ENCODE measurements around the gene CCNF.

The CCNF gene

DNA sequence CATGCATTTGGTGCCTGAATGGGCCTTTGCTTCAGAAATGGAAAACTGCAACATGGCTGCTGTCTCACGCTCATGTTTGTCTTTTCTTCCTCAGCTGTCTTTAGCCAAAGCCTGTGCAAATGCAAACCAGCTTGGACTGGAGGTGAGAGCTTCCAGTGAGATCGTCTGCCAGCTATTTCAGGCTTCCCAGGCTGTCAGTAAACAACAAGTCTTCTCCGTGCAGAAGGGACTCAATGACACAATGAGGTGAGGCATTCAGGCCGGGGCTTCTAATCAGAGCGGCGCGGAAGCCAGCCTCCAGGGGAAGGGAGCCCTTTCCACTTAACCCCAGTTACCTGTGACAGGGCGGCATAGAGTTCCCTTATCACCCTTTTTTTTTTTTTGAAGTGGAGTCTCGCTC is 14.3 kb downstream of the CCNF start:
- H3K4me3 ChIP-seq (ENCODE audit: low read depth, low read length), result no peak overlapping the region
- H3K27me3 ChIP-seq (ENCODE audit: insufficient read depth, low read length), result no peaks in the 10 kb centered on the region
- H3K79me2 ChIP-seq (ENCODE audit: control insufficient read depth, insufficient read depth, low read length, unreplicated experiment), result no peaks in the 10 kb centered on the region
- H2AFZ ChIP-seq (ENCODE audit: low read length, unreplicated experiment), result no peak overlapping the region
- no peak overlapping the region for H3K27ac ChIP-seq (ENCODE audit: low read depth, low read length)
- peaks cover 13% of the 10 kb centered on the region for H3K4me1 ChIP-seq (ENCODE audit: control insufficient read depth, insufficient read depth, low read length, unreplicated experiment)
- peaks cover 24% of the 10 kb centered on the region; the same call in 1 of the 2 replicates for H3K36me3 ChIP-seq (ENCODE audit: insufficient read depth, low read length)

DNA sequence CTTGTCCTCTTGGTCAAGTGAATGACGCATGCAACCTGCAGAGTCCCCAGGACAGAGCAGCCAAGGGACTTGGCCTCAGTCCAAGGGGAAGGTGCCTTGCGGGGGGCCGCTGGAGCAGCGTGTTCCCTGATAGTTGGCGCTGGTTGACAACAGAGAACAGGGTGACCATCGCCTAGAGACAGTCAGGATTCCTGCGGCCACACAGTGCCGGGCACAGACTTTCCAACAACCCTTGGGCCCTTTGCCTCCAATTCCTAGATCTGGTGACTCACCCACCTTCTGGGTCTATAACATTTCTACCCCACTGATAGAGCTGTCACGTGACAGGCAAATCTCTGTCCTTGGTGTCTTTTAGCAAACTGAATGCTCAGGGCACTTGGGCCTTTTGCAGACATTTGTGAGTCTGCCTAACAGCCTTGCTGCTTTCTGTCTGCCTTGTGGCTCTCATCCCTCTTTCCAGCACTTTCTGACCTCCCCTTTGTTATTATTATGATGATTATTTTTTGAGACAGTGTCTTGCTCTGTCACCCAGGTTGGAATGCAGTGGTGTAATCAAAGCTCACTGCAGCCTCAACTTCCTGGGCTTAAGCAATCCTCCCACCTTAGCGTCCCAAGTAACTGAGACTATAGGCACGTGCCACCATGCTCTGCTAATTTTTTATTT is 18.8 kb downstream of the CCNF start:
- H3K36me3 ChIP-seq (ENCODE audit: insufficient read depth, low read length), result peaks cover 22% of the 10 kb centered on the region; the same call in 1 of the 2 replicates
- no peak overlapping the region for H3K27ac ChIP-seq (ENCODE audit: low read depth, low read length)
- no peaks in the 10 kb centered on the region for H3K27me3 ChIP-seq (ENCODE audit: insufficient read depth, low read length)
- no peak overlapping the region for H3K4me3 ChIP-seq (ENCODE audit: low read depth, low read length)
- no peak overlapping the region for H2AFZ ChIP-seq (ENCODE audit: low read length, unreplicated experiment)
- peaks cover 13% of the 10 kb centered on the region for H3K4me1 ChIP-seq (ENCODE audit: control insufficient read depth, insufficient read depth, low read length, unreplicated experiment)
- H3K79me2 ChIP-seq (ENCODE audit: control insufficient read depth, insufficient read depth, low read length, unreplicated experiment), result no peaks in the 10 kb centered on the region

DNA sequence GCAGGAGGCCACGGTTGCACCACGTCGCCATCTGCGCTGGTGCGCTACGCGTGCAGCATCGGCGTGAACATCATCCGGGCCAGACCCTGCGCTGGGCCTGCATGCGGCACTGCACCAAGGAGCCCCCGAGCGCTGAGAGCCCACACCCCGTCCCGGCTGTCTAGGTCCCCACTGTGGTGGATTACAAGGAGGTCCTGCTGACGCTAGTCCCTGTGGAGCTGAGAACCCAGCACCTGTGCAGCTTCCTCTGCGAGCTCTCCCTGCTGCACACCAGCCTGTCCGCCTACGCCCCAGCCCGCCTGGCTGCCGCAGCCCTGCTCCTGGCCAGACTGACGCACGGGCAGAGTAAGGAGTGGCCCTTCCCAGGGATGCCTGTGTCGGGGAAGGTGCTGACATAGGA is 19.9 kb downstream of the CCNF start:
- H3K4me3 ChIP-seq (ENCODE audit: low read depth, low read length), result no peak overlapping the region
- no peak overlapping the region for H3K27ac ChIP-seq (ENCODE audit: low read depth, low read length)
- no peak overlapping the region for H2AFZ ChIP-seq (ENCODE audit: low read length, unreplicated experiment)
- no peaks in the 10 kb centered on the region for H3K27me3 ChIP-seq (ENCODE audit: insufficient read depth, low read length)
- H3K79me2 ChIP-seq (ENCODE audit: control insufficient read depth, insufficient read depth, low read length, unreplicated experiment), result no peaks in the 10 kb centered on the region
- H3K36me3 ChIP-seq (ENCODE audit: insufficient read depth, low read length), result peaks cover 21% of the 10 kb centered on the region; the same call in 1 of the 2 replicates
- peaks cover 13% of the 10 kb centered on the region for H3K4me1 ChIP-seq (ENCODE audit: control insufficient read depth, insufficient read depth, low read length, unreplicated experiment)

DNA sequence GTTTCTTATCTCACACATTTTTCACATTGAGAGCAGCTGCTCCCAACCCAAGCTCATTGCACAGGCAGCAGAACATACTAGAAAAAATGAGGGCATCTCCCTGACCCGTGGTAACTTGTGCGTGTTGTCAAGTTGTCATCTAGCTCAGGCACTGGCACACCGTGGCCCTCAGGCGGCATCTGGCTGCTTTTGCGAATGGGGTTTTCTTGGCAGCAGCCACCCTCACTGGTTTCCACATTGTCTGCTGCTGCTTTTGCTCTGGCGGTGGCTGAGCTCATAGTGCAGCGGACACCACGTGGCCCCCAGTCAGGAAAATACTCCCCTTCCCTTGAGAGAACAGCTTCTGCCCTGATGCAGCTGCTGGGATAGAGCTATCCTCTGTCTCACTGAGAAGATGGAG is 21.3 kb downstream of the CCNF start:
- Histone ChIP-seq H3K4me3 (ENCODE audit: low read depth, low read length) (no peak overlapping the region), H3K79me2 (ENCODE audit: control insufficient read depth, insufficient read depth, low read length, unreplicated experiment) (no peaks in the 10 kb centered on the region), H3K27me3 (ENCODE audit: insufficient read depth, low read length) (no peaks in the 10 kb centered on the region), H3K27ac (ENCODE audit: low read depth, low read length) (no peak overlapping the region), H3K36me3 (ENCODE audit: insufficient read depth, low read length) (peaks cover 19% of the 10 kb centered on the region; the same call in 1 of the 2 replicates), H3K4me1 (ENCODE audit: control insufficient read depth, insufficient read depth, low read length, unreplicated experiment) (peaks cover 13% of the 10 kb centered on the region), H2AFZ (ENCODE audit: low read length, unreplicated experiment) (no peak overlapping the region)

DNA sequence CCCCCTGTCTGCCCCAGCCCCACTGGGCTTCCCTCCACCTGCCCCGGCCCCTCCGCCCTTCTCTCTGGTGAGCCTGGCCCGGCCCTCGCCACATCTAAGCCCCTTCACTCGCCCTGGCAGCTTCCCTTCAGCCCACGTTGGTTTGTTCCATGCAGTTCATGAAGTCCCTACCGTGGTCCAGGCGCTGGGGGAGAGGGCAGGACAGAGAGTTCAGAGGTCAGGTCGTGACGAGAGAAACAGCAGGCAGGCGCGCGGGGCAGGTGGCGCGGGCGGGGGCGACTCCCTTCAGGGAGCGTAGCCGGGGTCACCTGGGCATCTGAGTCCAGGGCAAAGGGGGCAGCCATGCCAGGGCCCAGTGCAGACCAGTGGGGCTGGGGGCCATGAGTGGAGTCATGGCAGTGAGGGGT is 21.7 kb downstream of the CCNF start:
- Histone ChIP-seq H3K4me3 (ENCODE audit: low read depth, low read length) (no peak overlapping the region), H3K79me2 (ENCODE audit: control insufficient read depth, insufficient read depth, low read length, unreplicated experiment) (no peaks in the 10 kb centered on the region), H3K4me1 (ENCODE audit: control insufficient read depth, insufficient read depth, low read length, unreplicated experiment) (peaks cover 13% of the 10 kb centered on the region), H3K27ac (ENCODE audit: low read depth, low read length) (no peak overlapping the region), H3K36me3 (ENCODE audit: insufficient read depth, low read length) (peaks cover 19% of the 10 kb centered on the region; the same call in 1 of the 2 replicates), H2AFZ (ENCODE audit: low read length, unreplicated experiment) (no peak overlapping the region), H3K27me3 (ENCODE audit: insufficient read depth, low read length) (no peaks in the 10 kb centered on the region)

DNA sequence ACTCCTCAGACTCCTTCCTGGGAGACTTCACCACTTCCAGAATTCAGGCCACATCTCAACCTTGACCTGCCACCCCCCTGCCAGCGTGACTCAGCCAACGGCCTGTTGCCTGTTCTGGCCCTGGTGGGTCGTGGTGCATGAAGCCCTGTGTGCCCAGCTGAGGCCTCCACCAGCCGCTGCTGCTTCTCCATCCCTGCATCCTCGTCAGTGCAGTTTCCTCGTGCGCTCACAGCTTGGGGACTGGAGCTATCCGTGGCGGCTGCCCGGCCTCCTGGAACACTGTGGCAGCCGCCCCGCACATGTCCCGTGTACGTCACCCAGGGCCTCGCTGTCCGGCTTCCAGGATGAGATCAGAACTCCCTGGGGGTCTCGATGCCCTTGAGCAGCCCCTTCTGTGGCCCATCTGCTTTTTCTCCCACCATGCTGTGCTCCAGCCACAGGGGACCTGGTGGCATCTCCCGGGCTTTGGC is 22.6 kb downstream of the CCNF start:
- Histone ChIP-seq H3K4me3 (ENCODE audit: low read depth, low read length) (no peak overlapping the region), H3K36me3 (ENCODE audit: insufficient read depth, low read length) (peaks cover 13% of the 10 kb centered on the region; the same call in 1 of the 2 replicates), H3K27me3 (ENCODE audit: insufficient read depth, low read length) (no peaks in the 10 kb centered on the region), H3K27ac (ENCODE audit: low read depth, low read length) (no peak overlapping the region), H3K79me2 (ENCODE audit: control insufficient read depth, insufficient read depth, low read length, unreplicated experiment) (no peaks in the 10 kb centered on the region), H3K4me1 (ENCODE audit: control insufficient read depth, insufficient read depth, low read length, unreplicated experiment) (peaks cover 12% of the 10 kb centered on the region), H2AFZ (ENCODE audit: low read length, unreplicated experiment) (no peak overlapping the region)

DNA sequence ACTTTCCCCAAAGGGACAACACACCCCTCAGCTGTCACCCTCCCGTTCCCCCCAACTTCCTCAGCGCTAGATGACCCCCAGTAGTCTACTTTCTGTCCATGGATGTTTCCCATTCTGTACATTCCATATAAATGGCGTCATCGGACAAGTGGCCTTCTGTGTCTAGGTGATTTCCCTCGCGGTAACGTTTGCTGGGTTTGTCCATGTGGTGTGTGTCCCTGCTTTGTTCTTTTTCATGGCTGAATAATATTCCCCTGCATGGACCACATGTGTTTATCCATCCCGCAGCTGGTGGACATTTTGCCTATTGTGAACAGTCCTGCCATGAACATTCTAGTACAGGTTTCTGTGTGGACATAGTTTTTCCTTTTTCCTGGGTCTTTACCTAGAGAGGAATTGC is 23.4 kb downstream of the CCNF start:
- Histone ChIP-seq H3K27me3 (ENCODE audit: insufficient read depth, low read length) (no peaks in the 10 kb centered on the region), H3K79me2 (ENCODE audit: control insufficient read depth, insufficient read depth, low read length, unreplicated experiment) (no peaks in the 10 kb centered on the region), H3K36me3 (ENCODE audit: insufficient read depth, low read length) (peaks cover 12% of the 10 kb centered on the region; the same call in 1 of the 2 replicates), H3K27ac (ENCODE audit: low read depth, low read length) (no peak overlapping the region), H3K4me3 (ENCODE audit: low read depth, low read length) (no peak overlapping the region), H2AFZ (ENCODE audit: low read length, unreplicated experiment) (no peak overlapping the region), H3K4me1 (ENCODE audit: control insufficient read depth, insufficient read depth, low read length, unreplicated experiment) (peaks cover 8% of the 10 kb centered on the region)

DNA sequence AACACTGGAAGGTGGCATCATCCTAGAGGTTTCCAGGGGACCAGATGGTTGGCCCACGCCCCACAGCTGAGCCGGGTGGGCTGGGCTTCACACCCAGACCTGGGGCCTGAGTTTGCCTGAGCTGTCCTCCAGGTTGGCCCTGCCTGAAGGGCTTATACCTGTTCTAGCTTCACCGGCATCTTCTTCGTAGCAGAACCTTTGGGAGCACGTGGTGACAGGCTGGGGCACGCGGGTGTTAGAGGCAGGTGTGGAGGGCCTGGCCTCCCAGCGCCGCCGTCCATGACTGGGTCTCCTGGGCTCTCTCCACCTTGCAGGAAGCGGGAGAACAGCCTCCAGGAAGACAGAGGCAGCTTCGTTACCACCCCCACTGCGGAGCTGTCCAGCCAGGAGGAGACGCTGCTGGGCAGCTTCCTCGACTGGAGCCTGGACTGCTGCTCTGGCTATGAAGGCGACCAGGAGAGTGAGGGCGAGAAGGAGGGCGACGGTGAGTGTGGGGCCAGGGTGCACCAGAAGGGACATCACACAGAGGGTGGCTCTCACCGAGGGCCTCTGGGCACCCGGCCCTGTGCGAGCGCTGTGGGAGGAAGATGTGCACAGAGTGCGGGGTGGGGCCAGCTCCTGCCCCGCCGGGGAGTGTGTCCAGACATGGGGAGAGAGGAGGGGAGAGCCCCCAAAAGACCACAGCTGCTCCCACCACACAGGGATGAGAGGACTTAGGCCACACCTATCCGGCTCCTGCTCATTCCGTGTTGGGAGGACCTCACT is 26.0 kb downstream of the CCNF start:
- Histone ChIP-seq H3K79me2 (ENCODE audit: control insufficient read depth, insufficient read depth, low read length, unreplicated experiment) (peaks cover under 1% of the 10 kb centered on the region), H3K36me3 (ENCODE audit: insufficient read depth, low read length) (peaks cover 12% of the 10 kb centered on the region; the same call in 1 of the 2 replicates), H2AFZ (ENCODE audit: low read length, unreplicated experiment) (no peak overlapping the region), H3K27ac (ENCODE audit: low read depth, low read length) (no peak overlapping the region), H3K27me3 (ENCODE audit: insufficient read depth, low read length) (no peaks in the 10 kb centered on the region), H3K4me3 (ENCODE audit: low read depth, low read length) (no peak overlapping the region), H3K4me1 (ENCODE audit: control insufficient read depth, insufficient read depth, low read length, unreplicated experiment) (no peaks in the 10 kb centered on the region)

DNA sequence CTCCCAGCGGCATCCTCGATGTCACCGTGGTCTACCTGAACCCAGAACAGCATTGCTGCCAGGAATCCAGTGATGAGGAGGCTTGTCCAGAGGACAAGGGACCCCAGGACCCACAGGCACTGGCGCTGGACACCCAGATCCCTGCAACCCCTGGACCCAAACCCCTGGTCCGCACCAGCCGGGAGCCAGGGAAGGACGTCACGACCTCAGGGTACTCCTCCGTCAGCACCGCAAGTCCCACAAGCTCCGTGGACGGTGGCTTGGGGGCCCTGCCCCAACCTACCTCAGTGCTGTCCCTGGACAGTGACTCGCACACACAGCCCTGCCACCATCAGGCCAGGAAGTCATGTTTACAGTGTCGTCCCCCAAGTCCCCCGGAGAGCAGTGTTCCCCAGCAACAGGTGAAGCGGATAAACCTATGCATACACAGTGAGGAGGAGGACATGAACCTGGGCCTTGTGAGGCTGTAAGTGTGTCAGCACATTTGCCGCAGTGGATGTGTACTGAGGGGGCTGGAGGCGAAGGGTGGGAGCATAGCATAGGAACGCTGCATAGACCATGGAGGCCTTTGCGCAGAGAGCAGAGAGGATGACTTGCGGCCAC is 27.4 kb downstream of the CCNF start:
- H2AFZ ChIP-seq (ENCODE audit: low read length, unreplicated experiment), result no peak overlapping the region
- H3K36me3 ChIP-seq (ENCODE audit: insufficient read depth, low read length), result peaks cover 12% of the 10 kb centered on the region; the same call in 1 of the 2 replicates
- no peak overlapping the region for H3K27ac ChIP-seq (ENCODE audit: low read depth, low read length)
- H3K4me3 ChIP-seq (ENCODE audit: low read depth, low read length), result no peak overlapping the region
- peaks cover 8% of the 10 kb centered on the region for H3K4me1 ChIP-seq (ENCODE audit: control insufficient read depth, insufficient read depth, low read length, unreplicated experiment)
- H3K27me3 ChIP-seq (ENCODE audit: insufficient read depth, low read length), result no peaks in the 10 kb centered on the region
- peaks cover 8% of the 10 kb centered on the region for H3K79me2 ChIP-seq (ENCODE audit: control insufficient read depth, insufficient read depth, low read length, unreplicated experiment)

DNA sequence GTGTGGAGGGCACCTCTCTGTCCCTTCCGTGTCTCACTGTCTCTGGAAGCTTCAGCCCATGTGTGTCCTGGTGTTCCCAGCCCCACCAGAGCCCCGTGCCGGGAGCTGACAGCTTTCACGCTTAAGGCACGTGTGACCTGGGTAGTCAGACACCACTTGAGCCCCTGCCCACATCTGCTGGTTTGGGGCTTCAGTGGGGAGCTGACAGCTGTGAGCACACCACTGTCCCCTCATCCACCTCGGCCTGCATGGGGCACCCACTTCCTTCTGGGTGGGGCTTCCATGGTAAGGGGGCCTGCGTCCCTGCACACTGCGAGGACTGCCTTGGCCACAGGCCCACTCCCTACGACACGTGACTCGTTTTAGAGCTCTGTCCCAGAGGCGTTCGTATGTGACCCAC is 28.0 kb downstream of the CCNF start:
- Histone ChIP-seq H2AFZ (ENCODE audit: low read length, unreplicated experiment) (no peak overlapping the region), H3K27me3 (ENCODE audit: insufficient read depth, low read length) (no peaks in the 10 kb centered on the region), H3K79me2 (ENCODE audit: control insufficient read depth, insufficient read depth, low read length, unreplicated experiment) (peaks cover 8% of the 10 kb centered on the region), H3K4me3 (ENCODE audit: low read depth, low read length) (no peak overlapping the region), H3K36me3 (ENCODE audit: insufficient read depth, low read length) (peaks cover 12% of the 10 kb centered on the region; the same call in 1 of the 2 replicates), H3K4me1 (ENCODE audit: control insufficient read depth, insufficient read depth, low read length, unreplicated experiment) (peaks cover 8% of the 10 kb centered on the region), H3K27ac (ENCODE audit: low read depth, low read length) (no peak overlapping the region)

Data from ACC112 (cell line).